Measurements from ENCODE around the gene NEK1.

- TF ChIP-seq CTCF (IDR thresholded peaks at IDR 0.05; ENCODE audit: borderline replicate concordance, extremely low read depth, low read length, poor library complexity, severe bottlenecking) (no peak), EZH2 (IDR thresholded peaks at IDR 0.05; ENCODE audit: borderline replicate concordance, low read depth, low read length, severe bottlenecking) (no peak)
Observed at GRCh38 chr4:169383724-169384123, 228.7 kb downstream of the NEK1 start.
